Measurements from ENCODE around the gene RNF214.

The RNF214 gene

DNA sequence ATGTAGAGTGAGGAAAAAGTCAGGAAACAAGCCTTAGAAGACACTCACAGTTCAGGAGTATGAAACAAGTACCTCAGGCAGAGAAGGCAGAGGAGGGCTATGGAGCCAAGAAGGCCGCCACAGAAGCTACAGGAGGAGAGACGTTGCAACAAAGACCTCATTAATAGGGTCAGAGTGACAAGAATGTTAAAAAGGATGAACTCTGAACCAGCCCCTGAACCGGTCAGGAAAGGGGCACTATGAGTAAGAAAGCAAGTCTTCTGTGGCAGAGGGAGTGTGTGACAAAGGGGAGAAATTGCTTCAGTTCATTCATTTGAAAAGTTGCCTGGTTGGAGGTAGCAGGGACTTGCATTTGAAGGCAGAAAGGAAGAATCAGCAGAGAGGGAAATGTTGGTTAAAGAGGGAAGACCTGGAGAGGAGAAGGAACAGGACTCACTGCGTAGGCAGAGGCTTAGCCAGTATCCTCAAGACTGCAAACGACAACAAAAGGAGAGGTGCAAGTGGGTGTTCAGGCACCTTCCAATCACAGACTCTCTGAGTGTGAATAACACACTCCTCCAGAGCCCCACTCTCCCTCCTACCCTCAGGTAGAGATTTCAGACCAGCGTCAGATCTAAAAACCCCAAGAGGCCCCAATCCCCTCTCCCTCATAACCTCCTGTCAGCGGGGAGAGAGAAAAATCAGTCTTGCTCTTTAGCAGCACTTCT lies 17.9 kb upstream of the RNF214 start:
- no peak overlapping the region for H3K27ac ChIP-seq (ENCODE audit: low read depth, low read length)
- H3K36me3 ChIP-seq (ENCODE audit: control insufficient read depth in 1 of 2, insufficient read depth in 2 of 2, low read length in 2 of 2): peaks cover 41 to 71% of the 10 kb centered on the region in 2 donors
- H3K9ac ChIP-seq (ENCODE audit: low read depth in 1 of 2, low read length in 2 of 2): no peak overlapping the region

DNA sequence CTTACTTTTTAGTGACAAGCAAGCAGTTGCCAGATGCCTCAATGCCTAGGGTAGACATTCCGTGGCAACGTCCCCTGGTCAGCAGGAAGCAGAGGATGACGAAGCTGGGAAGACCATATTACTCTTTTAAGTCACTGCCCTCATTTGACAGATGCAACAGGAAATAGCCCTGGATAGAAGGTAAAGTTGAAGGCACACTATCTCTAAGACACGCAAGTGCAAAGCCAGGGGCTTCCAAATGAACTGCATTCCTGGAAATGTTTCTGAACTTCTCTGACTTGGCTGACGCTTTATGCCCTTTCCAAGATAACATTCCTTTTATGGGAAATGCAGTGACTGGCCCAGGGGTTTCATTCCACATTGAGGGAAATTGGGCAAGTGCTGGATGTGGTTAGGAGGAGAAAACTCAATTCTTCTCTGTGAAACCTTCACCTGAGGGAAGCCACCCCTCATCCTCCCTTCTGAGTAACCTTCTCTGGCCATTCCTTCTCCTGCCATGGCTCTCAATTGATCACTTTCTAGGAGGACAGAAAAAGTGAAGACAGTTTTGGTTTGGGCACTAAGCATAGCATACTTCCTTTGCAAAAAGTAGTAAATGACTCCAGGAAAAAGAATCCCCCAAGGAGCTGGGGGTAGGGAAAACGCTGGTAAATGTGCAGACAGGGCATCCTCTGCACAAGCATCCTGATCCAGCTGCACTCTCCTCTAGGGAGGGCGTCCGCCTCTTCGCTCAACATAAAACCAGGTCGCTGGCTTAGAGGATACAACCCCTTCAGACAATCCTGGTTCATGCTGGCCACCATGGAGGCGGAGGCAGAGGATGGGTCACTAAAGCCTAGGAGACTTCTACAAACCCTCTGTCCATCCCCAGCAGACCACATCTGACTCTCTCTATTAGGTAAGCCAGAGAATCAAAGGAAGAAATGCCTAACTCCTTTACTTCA lies 15.1 kb upstream of the RNF214 start:
- H3K9me3 ChIP-seq (ENCODE audit: control insufficient read depth in 1 of 2, low read length in 2 of 2): no peaks in the 10 kb centered on the region
- no peaks in the 10 kb centered on the region for H3K27me3 ChIP-seq (ENCODE audit: control insufficient read depth in 1 of 2, insufficient read depth in 2 of 2, low read length in 2 of 2)
- H3K4me3 ChIP-seq (ENCODE audit: low read depth in 1 of 2, low read length in 2 of 2): no peak overlapping the region
- no peak overlapping the region for H3K9ac ChIP-seq (ENCODE audit: low read depth in 1 of 2, low read length in 2 of 2)
- H3K27ac ChIP-seq (ENCODE audit: low read depth, low read length): peak overlapping the region; percentile 53
- peaks cover 50 to 82% of the 10 kb centered on the region in 2 donors for H3K36me3 ChIP-seq (ENCODE audit: control insufficient read depth in 1 of 2, insufficient read depth in 2 of 2, low read length in 2 of 2)
- H3K4me1 ChIP-seq (ENCODE audit: control insufficient read depth in 1 of 2, insufficient read depth in 2 of 2, low read length in 2 of 2): peaks cover 18 to 38% of the 10 kb centered on the region in 2 donors

More for the DNA sequence above, 17.9 kb upstream of the RNF214 start:
- Histone ChIP-seq H3K4me3 (ENCODE audit: low read depth in 1 of 2, low read length in 2 of 2) (no peak overlapping the region), H3K27me3 (ENCODE audit: control insufficient read depth in 1 of 2, insufficient read depth in 2 of 2, low read length in 2 of 2) (no peaks in the 10 kb centered on the region), H3K9me3 (ENCODE audit: control insufficient read depth in 1 of 2, low read length in 2 of 2) (no peaks in the 10 kb centered on the region), H3K4me1 (ENCODE audit: control insufficient read depth in 1 of 2, insufficient read depth in 2 of 2, low read length in 2 of 2) (peaks cover 0 to 9% of the 10 kb centered on the region in 2 donors)

GRCh38 chr11:117218133-117218915 lies 14.1 kb upstream of the RNF214 start:
- peaks cover 52 to 82% of the 10 kb centered on the region in 2 donors for H3K36me3 ChIP-seq (ENCODE audit: control insufficient read depth in 1 of 2, insufficient read depth in 2 of 2, low read length in 2 of 2)
- peak overlapping the region in 1 of 2 donors; percentile 14 for H3K9ac ChIP-seq (ENCODE audit: low read depth in 1 of 2, low read length in 2 of 2)
- no peaks in the 10 kb centered on the region for H3K27me3 ChIP-seq (ENCODE audit: control insufficient read depth in 1 of 2, insufficient read depth in 2 of 2, low read length in 2 of 2)
- H3K4me1 ChIP-seq (ENCODE audit: control insufficient read depth in 1 of 2, insufficient read depth in 2 of 2, low read length in 2 of 2): peaks cover 18 to 39% of the 10 kb centered on the region in 2 donors
- peak overlapping the region; percentile 53 for H3K27ac ChIP-seq (ENCODE audit: low read depth, low read length)
- no peaks in the 10 kb centered on the region for H3K9me3 ChIP-seq (ENCODE audit: control insufficient read depth in 1 of 2, low read length in 2 of 2)
- no peak overlapping the region for H3K4me3 ChIP-seq (ENCODE audit: low read depth in 1 of 2, low read length in 2 of 2)

DNA sequence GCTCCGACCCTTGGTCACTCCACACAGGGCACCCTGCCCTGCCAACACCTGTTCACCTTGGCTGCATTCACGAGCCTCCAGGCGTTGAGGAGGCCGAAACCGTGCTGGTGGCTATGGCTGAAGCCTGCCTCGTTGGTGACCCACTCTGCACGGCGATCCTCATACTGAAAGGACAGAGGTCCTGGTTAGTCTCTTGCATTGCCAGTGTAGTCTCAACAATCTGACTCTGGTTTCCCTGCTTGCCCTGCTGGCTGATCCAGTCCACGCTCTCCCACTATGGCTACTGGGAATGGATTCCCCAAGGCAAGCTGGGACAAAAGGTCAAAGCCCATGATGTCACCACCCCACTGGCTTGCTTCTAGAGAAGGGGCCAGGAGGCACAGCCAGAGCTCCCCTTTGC lies 13.5 kb upstream of the RNF214 start:
- H3K27ac ChIP-seq (ENCODE audit: low read depth, low read length): peak overlapping the region; percentile 18
- no peaks in the 10 kb centered on the region for H3K9me3 ChIP-seq (ENCODE audit: control insufficient read depth in 1 of 2, low read length in 2 of 2)
- H3K4me1 ChIP-seq (ENCODE audit: control insufficient read depth in 1 of 2, insufficient read depth in 2 of 2, low read length in 2 of 2): peaks cover 25 to 46% of the 10 kb centered on the region in 2 donors
- H3K27me3 ChIP-seq (ENCODE audit: control insufficient read depth in 1 of 2, insufficient read depth in 2 of 2, low read length in 2 of 2): no peaks in the 10 kb centered on the region
- peaks cover 56 to 85% of the 10 kb centered on the region in 2 donors for H3K36me3 ChIP-seq (ENCODE audit: control insufficient read depth in 1 of 2, insufficient read depth in 2 of 2, low read length in 2 of 2)
- no peak overlapping the region for H3K4me3 ChIP-seq (ENCODE audit: low read depth in 1 of 2, low read length in 2 of 2)
- no peak overlapping the region for H3K9ac ChIP-seq (ENCODE audit: low read depth in 1 of 2, low read length in 2 of 2)

- H3K36me3 ChIP-seq (ENCODE audit: control insufficient read depth in 1 of 2, insufficient read depth in 2 of 2, low read length in 2 of 2): peaks cover 55 to 81% of the 10 kb centered on the region in 2 donors
- no peaks in the 10 kb centered on the region for H3K27me3 ChIP-seq (ENCODE audit: control insufficient read depth in 1 of 2, insufficient read depth in 2 of 2, low read length in 2 of 2)
- H3K4me1 ChIP-seq (ENCODE audit: control insufficient read depth in 1 of 2, insufficient read depth in 2 of 2, low read length in 2 of 2): peaks cover 29 to 51% of the 10 kb centered on the region in 2 donors
- H3K9ac ChIP-seq (ENCODE audit: low read depth in 1 of 2, low read length in 2 of 2): no peak overlapping the region
- peak overlapping the region; percentile 18 for H3K27ac ChIP-seq (ENCODE audit: low read depth, low read length)
- no peak overlapping the region for H3K4me3 ChIP-seq (ENCODE audit: low read depth in 1 of 2, low read length in 2 of 2)
- no peaks in the 10 kb centered on the region for H3K9me3 ChIP-seq (ENCODE audit: control insufficient read depth in 1 of 2, low read length in 2 of 2)
These were observed 13.0 kb upstream of the RNF214 start for GRCh38 chr11:117219455-117219854.

DNA sequence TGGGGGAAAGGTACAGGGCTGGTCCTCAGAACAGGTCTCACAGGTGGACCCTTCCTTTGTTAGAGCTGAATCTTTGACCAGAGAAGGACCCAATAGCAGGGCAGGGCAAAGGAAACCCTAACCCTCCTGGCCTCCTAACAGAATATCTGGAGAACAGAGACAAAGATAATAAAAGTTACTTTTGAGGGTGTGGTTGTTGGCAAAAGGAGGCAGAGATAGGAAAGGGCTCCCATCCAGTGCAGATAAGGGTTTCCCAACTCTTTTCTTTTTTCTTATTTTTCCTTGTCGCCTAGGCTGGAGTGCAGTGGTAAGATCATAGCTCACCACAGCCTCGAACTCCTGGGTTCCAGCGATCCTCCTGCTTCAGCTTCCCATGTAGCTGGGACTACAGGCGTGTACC lies 12.5 kb upstream of the RNF214 start:
- no peak overlapping the region for H3K9ac ChIP-seq (ENCODE audit: low read depth in 1 of 2, low read length in 2 of 2)

GRCh38 chr11:117220568-117220967 lies 11.9 kb upstream of the RNF214 start:
- H3K4me3 ChIP-seq (ENCODE audit: low read depth in 1 of 2, low read length in 2 of 2): no peak overlapping the region
- H3K27ac ChIP-seq (ENCODE audit: low read depth, low read length): peak overlapping the region; percentile 54
- H3K36me3 ChIP-seq (ENCODE audit: control insufficient read depth in 1 of 2, insufficient read depth in 2 of 2, low read length in 2 of 2): peaks cover 54 to 79% of the 10 kb centered on the region in 2 donors
- peaks cover 35 to 55% of the 10 kb centered on the region in 2 donors for H3K4me1 ChIP-seq (ENCODE audit: control insufficient read depth in 1 of 2, insufficient read depth in 2 of 2, low read length in 2 of 2)
- H3K9me3 ChIP-seq (ENCODE audit: control insufficient read depth in 1 of 2, low read length in 2 of 2): no peaks in the 10 kb centered on the region
- H3K27me3 ChIP-seq (ENCODE audit: control insufficient read depth in 1 of 2, insufficient read depth in 2 of 2, low read length in 2 of 2): no peaks in the 10 kb centered on the region
- H3K9ac ChIP-seq (ENCODE audit: low read depth in 1 of 2, low read length in 2 of 2): no peak overlapping the region

More for the DNA sequence above, 12.5 kb upstream of the RNF214 start:
- Histone ChIP-seq H3K4me3 (ENCODE audit: low read depth in 1 of 2, low read length in 2 of 2) (no peak overlapping the region), H3K9me3 (ENCODE audit: control insufficient read depth in 1 of 2, low read length in 2 of 2) (no peaks in the 10 kb centered on the region), H3K27ac (ENCODE audit: low read depth, low read length) (no peak overlapping the region), H3K27me3 (ENCODE audit: control insufficient read depth in 1 of 2, insufficient read depth in 2 of 2, low read length in 2 of 2) (no peaks in the 10 kb centered on the region), H3K4me1 (ENCODE audit: control insufficient read depth in 1 of 2, insufficient read depth in 2 of 2, low read length in 2 of 2) (peaks cover 30 to 52% of the 10 kb centered on the region in 2 donors), H3K36me3 (ENCODE audit: control insufficient read depth in 1 of 2, insufficient read depth in 2 of 2, low read length in 2 of 2) (peaks cover 50 to 76% of the 10 kb centered on the region in 2 donors)

GRCh38 chr11:117220999-117221774 lies 11.3 kb upstream of the RNF214 start:
- Histone ChIP-seq H3K4me3 (ENCODE audit: low read depth in 1 of 2, low read length in 2 of 2) (no peak overlapping the region), H3K27ac (ENCODE audit: low read depth, low read length) (peak overlapping the region; percentile 54), H3K9ac (ENCODE audit: low read depth in 1 of 2, low read length in 2 of 2) (no peak overlapping the region), H3K4me1 (ENCODE audit: control insufficient read depth in 1 of 2, insufficient read depth in 2 of 2, low read length in 2 of 2) (peaks cover 41 to 61% of the 10 kb centered on the region in 2 donors), H3K9me3 (ENCODE audit: control insufficient read depth in 1 of 2, low read length in 2 of 2) (no peaks in the 10 kb centered on the region), H3K36me3 (ENCODE audit: control insufficient read depth in 1 of 2, insufficient read depth in 2 of 2, low read length in 2 of 2) (peaks cover 57 to 78% of the 10 kb centered on the region in 2 donors), H3K27me3 (ENCODE audit: control insufficient read depth in 1 of 2, insufficient read depth in 2 of 2, low read length in 2 of 2) (no peaks in the 10 kb centered on the region)

DNA sequence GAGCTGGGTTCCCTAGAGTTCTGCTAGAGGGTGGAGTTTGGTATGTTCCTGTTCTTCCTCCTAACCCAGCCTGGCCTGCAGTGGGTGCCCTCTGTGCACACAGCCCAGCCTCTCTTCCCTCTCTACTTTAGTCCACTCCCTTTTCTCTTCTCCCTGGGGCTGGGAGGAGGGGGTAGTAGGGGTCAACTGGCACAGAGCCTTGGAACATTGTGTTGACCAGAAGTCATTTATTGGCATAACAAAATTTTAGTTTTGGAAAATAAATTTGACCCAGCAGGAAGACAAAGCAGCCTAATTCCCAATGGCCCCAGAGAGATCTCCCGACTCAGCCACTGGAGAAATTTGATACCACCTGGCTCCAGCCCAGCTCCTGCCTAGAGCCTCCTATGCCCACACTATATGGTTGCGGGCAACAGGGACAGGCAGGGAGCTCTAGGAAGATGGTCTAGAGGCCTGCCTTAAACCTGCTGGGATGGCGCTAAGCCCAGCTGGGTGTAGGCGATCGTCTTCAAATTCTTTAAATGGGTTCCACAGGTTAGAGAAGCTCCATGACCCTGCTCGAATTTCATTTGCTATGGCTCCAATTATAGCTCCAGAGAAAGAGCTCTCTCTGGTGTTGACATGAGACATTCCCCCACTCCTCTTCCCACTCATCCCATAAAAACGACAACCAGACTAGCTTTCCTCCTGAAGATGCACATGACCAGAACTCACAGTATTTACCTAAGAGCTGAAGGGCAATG lies 10.5 kb upstream of the RNF214 start:
- peaks cover 55 to 77% of the 10 kb centered on the region in 2 donors for H3K36me3 ChIP-seq (ENCODE audit: control insufficient read depth in 1 of 2, insufficient read depth in 2 of 2, low read length in 2 of 2)
- no peaks in the 10 kb centered on the region for H3K27me3 ChIP-seq (ENCODE audit: control insufficient read depth in 1 of 2, insufficient read depth in 2 of 2, low read length in 2 of 2)
- no peak overlapping the region for H3K9ac ChIP-seq (ENCODE audit: low read depth in 1 of 2, low read length in 2 of 2)
- no peak overlapping the region for H3K4me3 ChIP-seq (ENCODE audit: low read depth in 1 of 2, low read length in 2 of 2)
- no peaks in the 10 kb centered on the region for H3K9me3 ChIP-seq (ENCODE audit: control insufficient read depth in 1 of 2, low read length in 2 of 2)
- H3K4me1 ChIP-seq (ENCODE audit: control insufficient read depth in 1 of 2, insufficient read depth in 2 of 2, low read length in 2 of 2): peaks cover 43 to 62% of the 10 kb centered on the region in 2 donors
- H3K27ac ChIP-seq (ENCODE audit: low read depth, low read length): peak overlapping the region; percentile 2
